Loucy (cell line): ENCODE data around the gene FAM3C.

Experiments
- CTCF ChIP-seq: fragments of 200-600 bp; sonication (generic); conservative IDR thresholded peaks from 2 replicates; pipeline ENCODE4 v1.5.1; 2014; ENCODE audit warnings: mild to moderate bottlenecking, antibody characterized with exemption, low read length
- EZH2phosphoT487 ChIP-seq: fragments of 200-600 bp; IDR thresholded peaks from 2 replicates; pipeline ENCODE4 v1.6.1; 2018; ENCODE audit warnings: antibody characterized with exemption, mild to moderate bottlenecking, moderate library complexity, borderline replicate concordance

GRCh38 chr7:121436688-121437087, 40.6 kb upstream of the FAM3C start:
- no peak for TF ChIP-seq EZH2phosphoT487
- no peak for TF ChIP-seq CTCF
